NCI-H1694 (cell line): Measurements from ENCODE around the gene CDK18.

Experiments
- DNase-seq: peaks from one replicate; lab custom pipeline; 2025; lab: John Stamatoyannopoulos, UW

CDK18 gene

GRCh38 chr1:205505076-205505729 is 734 bp downstream of the CDK18 start:
- no peak for DNase-seq

GRCh38 chr1:205505791-205506190 is 1.3 kb downstream of the CDK18 start:
- no peak for DNase-seq

- DNase-seq: no peak
Measured at GRCh38 chr1:205506409-205507200, 2.1 kb downstream of the CDK18 start.

- DNase-seq: no peak
Measured at GRCh38 chr1:205508227-205508714, 3.8 kb downstream of the CDK18 start.

- DNase-seq: no peak
Measured at GRCh38 chr1:205510308-205510950, 6.0 kb downstream of the CDK18 start.

GRCh38 chr1:205510951-205511330 is 6.5 kb downstream of the CDK18 start:
- no peak for DNase-seq

- DNase-seq: no peak
Measured at GRCh38 chr1:205512059-205513045, 7.9 kb downstream of the CDK18 start.

- DNase-seq: no peak
Measured at GRCh38 chr1:205513774-205514173, 9.3 kb downstream of the CDK18 start.

- DNase-seq: no peak
Measured at GRCh38 chr1:205514211-205515142, 10.0 kb downstream of the CDK18 start.

GRCh38 chr1:205515781-205516253 is 11.3 kb downstream of the CDK18 start:
- DNase-seq: no peak

GRCh38 chr1:205516362-205516761 is 11.9 kb downstream of the CDK18 start:
- no peak for DNase-seq

- no peak for DNase-seq
Measured at GRCh38 chr1:205517288-205517687, 12.8 kb downstream of the CDK18 start.

GRCh38 chr1:205517763-205518162 is 13.3 kb downstream of the CDK18 start:
- DNase-seq: no peak

GRCh38 chr1:205518661-205519540 is 14.4 kb downstream of the CDK18 start:
- peak; percentile 32 for DNase-seq

- no peak for DNase-seq
Measured at GRCh38 chr1:205519541-205520131, 15.2 kb downstream of the CDK18 start.

GRCh38 chr1:205520709-205521108 is 16.2 kb downstream of the CDK18 start:
- no peak for DNase-seq

GRCh38 chr1:205521686-205522085 is 17.2 kb downstream of the CDK18 start:
- DNase-seq: no peak

- DNase-seq: no peak
Measured at GRCh38 chr1:205522692-205523091, 18.2 kb downstream of the CDK18 start.

GRCh38 chr1:205523261-205523890 is 18.9 kb downstream of the CDK18 start:
- DNase-seq: no peak
